NCI-H2196 treated with DMSO at 0.1 percent for 48 hours (cell line): ENCODE results near the gene COL26A1.
"Not testable (repeated sequence)": the region's sequence is repeated elsewhere in the genome, so short reads cannot be mapped to it uniquely, and the experiment has no call there.

Experiments used
- DNase-seq: peaks from one replicate; lab custom pipeline; 2025; ENCODE audit not compliant: unreplicated experiment; lab: John Stamatoyannopoulos, UW

The COL26A1 gene

DNA sequence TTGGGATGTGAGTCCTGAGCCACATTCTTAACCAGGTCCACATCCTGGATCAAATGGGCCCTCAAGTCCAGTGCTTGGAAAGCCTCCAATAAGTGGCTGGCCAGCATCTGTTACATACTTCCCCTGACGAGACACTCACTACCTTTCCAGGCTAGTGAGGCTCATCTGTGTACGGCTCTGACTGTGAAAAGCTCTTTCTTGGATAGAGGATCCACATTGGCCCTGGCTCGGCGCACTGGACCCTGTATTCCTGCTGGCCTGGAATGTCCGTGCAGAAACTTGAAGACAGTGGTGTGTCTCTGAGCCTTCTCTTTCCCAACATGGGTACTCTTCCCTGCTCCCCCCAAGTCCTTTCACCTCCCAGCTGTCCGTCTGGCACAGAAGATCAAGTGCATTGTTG, 230.9 kb downstream of the COL26A1 start:
- no peak for DNase-seq

DNA sequence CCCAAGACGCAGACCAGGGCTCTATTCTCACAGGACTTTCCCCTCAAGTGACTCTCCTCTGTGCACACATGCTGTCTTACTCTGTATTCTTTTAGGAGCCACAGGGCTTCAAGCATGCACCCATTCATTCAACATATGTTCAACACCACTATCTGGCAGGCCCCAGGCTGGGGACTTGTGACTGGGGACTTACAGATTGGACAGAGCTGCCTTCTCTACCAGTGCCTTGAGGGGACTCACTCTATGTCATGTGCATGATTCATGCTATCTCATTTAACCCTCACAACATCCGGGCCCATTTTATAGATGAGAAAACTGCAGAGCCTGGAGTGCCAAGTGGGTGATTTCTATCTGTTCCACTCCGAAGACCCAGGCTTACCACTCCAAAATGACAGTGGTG, 232.1 kb downstream of the COL26A1 start:
- no peak for DNase-seq

DNA sequence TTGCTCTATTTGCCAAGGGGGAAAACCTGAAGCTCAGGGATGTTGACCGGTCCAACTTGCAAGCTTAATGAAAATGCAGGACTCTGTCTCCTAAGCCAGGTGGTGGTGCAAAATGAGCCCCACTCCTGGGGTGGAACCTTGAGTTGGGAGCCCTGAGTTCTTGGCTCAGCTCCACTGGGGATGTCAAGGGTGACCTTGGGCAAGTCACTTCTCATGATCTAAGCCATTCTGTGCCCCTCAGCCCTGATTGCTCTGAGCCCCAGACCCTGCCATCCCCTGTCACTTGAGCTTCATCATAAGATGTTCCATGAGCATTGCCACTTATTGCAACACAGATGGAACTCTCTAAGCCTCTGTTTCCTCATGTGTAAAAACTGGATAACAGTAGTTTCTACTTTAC, 232.6 kb downstream of the COL26A1 start:
- DNase-seq: no peak

DNA sequence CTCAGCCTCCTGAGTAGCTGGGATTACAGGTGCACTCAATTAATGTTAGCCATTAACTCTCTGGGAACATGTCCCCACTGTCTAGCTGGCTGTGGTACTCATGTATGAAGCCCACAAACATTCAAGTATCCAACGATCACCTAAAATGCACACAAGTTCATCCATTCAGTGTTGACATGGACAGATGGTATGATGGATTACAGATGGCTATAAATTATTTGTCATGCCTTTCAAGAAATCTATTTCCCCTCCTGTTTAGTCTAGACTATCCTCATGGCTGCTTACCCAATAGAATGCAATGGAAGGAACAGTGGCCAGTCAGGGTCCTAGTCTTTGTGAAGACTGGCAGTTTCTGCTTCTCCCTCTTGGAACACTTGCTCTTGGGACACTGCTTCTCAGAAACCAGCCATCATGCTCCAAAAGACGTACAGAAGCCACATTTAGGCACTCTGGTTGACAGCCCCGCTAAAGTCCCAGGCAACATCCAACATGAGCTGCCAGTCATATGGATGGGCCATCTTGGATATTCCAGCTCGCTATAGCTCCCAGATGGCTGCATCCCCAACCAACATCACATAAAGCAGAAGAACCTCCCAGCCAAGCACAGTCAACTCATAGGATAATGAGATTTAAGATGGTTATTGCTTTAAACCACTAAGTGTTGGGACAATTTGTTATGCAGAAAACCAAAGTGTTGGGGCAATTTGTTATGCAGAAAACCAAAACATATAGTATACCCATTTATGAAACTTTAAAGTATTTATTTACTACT, 233.3 kb downstream of the COL26A1 start:
- DNase-seq: no peak

DNA sequence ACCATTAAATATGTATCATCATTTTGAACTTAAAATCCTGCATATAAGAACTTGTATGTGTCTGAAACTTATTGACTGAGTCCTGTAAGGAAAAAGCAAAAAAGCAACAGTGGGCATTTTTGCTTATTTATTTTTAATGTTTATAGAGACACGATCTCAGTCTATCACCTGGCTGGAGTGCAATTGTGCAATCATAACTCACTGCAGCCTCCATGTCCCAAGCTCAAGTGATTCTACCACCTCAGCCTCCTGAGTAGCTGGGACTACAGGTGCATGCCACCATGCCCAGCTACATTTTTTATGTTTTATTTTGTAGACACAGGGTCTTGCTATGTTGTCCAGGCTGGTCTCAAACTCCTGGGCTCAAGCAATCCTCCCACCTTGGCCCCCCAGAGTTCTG, 234.2 kb downstream of the COL26A1 start:
- DNase-seq: no peak

DNA sequence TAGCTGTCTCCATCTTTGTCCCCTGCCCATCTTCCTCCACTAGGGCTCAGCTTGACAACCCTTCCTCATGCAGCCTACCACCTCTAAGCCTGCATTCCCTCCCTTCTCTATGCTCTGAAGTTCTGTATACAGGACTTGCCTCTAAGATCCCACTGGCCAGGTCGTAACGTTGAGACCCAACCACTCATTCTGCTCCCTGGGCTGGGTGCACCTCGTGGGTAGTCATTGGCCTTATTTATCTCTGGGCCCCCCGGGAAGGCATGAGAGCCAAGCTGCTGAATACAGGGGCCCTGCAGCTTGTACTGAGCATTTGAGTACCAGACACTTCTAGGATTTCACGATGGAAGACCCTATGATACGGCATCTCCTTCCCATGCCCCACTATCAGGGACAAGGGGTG, 235.3 kb downstream of the COL26A1 start:
- no peak for DNase-seq

DNA sequence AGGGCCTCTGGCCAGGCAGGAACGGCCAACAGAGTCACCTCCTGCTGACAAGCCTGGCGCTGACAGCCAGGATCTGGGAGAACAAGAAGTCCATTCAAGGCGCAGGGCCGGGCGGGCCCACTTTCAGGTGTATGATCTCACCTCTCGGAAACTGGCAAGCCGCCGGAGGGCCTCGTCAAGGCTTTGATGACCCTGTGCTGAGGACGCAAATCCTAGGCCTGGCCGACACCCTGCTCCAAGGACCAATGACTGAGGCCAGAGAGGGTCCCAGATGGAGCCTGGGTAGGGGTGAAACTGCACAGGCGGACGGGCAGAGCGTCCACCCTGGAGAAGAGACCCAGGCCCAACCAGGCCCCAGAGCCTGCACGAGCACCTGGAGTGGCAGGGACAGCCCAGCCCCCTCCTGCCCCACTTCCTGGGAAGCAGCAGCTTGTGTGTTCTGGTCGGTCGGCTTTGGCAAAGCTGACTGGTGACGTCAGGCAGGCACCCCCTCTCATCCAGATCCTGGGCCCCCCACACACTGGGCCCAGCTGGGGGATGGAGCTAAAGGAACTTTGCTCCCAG, 235.8 kb downstream of the COL26A1 start:
- no peak for DNase-seq

DNA sequence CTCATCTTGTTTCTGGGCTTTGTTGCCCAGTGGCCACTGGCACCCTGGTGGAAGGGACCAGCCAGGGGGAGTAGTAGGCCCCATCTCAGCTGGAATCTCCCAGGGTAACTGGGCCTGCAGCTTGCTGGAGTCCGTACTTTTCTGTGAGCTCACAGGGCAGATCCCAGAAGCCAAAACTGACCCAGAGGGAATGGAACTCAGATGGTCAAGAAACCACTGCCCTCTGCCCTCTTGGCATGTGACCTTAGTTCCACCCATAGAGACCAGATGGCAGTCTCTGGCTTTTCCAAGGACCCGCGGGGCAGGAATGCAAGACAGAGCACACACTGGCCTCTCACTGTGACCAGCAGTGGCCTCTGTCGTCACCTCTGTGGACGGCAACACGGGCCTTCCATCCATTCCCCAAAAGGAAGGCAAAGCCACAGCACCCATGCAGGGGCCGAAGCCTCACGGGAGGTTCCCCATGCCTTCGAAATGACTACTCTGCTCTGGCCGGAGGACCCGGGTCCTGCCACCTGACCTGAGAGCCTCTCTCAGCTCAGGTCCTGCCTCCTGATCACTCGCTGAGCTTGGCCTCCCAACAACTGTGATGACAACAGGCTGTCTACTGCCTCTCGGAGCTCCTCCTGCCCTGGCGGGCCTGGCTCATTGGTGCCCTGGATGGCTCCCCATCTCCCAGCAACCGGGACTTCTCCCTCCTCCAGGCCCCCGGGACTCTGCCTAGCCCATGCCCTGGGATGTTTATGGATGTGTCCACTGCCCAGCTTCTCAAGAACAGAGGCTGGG, 236.5 kb downstream of the COL26A1 start:
- DNase-seq: no peak

DNA sequence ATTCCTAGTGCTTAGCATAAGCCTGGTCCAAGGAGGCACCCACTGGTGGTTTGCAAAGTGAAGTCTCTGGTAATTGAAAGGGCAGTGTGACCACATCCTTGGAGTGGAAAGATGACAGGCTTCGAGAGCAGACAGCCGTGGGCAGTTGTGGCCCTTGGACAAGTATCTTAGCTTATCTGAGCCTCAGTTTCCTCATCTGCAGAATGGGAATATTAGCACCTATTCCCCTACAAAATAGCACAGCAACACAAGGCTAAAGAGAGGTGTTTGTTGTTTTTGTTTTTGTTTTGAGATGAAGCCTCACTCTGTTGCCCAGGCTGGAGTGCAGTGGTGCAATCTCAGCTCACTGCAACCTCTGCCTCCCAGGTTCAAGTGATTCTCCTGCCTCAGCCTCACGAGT, 237.1 kb downstream of the COL26A1 start:
- DNase-seq: no peak

DNA sequence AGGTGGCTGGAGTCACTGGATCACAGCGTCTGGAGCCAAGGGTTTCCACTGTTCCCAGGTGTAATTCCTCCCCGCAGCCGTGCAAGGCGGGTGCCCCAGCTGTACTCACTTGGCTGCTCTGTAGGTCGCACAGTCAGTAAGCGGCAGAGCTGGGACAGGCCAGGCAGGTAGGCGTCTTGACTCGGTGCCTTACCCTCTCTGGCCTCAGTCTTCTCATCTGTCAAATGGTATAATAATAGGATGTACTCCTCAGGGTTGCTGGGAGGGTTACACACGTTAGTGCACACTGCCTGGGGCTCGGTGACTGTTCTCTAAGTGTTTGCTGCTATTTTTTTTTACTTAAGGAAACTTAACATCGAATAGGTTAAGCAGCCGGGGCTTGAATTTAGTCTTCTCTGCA, 239.4 kb downstream of the COL26A1 start:
- no peak for DNase-seq

DNA sequence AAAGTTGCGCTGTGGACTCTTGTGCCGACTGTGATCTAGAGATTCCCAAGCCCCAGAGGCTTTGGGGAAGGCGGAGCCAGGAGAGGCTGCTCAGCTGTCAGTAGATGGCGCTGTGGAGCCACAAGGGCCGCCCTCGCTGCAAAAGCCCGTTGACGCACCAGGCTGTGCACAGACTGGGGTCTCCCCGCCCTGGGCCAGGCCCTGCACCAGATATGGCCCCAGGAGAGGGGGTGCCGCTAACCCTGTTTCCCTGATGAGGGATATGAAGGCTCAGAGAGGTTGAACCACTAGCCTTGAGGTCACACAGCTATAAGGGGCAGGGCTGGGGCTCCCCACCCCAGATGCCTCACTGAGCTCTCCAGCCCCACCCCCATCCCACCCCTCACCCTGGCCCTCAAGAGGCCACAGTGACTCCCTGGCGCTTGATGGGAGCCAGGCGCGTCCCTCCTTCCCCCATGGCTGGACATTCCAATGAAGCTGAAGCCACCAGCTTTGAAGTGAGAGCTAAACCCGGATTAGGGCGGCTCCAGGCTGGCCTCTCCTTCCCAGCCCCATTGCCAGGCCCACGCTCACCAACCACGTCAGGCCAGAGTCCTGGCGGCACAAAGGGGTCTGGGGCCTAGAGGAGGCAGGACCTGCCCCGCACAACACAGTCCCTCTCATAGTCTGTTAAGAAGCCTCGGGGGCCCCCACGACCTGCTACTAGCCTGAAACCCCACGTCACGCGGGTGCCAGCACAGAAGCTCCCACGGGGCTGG, 240.0 kb downstream of the COL26A1 start:
- peak; percentile 33 for DNase-seq

DNA sequence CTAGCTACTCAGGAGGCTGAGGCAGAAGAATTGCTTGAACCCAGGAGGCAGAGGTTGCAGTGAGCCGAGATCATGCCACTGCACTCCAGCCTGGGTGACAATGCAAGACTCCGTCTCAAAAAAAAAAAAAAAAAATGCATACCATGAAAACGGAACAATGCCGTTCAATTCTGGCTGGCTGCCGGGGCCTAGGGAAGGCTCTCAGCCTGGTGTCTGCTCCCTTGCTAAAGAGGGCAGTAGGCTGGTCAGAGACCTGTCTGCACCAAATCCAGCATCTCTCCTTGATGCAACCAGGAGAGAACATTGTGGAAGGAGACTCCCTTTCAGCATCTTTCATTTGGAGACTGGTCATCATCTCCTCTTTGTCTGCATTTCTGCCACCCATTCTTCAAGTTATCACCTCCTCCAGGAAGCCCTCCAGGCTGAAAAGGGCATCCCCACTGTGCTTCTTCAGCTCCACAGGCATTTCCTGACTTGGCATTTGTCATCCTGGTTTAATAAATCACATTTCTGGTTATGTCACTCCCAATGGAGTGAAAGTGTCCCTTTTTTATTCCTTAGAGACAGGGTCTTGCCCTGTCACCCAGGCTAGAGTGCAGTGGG, 241.8 kb downstream of the COL26A1 start:
- DNase-seq: no peak

DNA sequence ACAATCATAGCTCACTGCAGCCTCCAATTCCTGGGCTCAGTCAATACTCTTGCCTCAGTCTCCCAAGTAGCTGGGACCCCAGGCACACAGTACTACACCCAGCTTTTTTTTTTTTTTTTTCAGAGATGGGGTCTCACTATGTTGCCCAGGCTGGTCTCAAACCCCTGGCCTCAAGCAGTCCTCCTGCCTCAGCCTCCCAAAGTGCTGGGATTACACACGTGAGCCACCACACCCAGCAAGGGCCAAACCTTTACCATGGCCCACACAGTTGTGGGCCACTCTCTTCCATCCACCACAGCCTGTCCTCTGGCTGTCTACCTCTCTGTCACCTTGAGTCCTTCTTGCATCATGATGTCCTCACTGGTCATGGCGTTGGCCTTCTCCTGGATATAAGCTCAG, 242.3 kb downstream of the COL26A1 start:
- not testable (repeated sequence) for DNase-seq

DNA sequence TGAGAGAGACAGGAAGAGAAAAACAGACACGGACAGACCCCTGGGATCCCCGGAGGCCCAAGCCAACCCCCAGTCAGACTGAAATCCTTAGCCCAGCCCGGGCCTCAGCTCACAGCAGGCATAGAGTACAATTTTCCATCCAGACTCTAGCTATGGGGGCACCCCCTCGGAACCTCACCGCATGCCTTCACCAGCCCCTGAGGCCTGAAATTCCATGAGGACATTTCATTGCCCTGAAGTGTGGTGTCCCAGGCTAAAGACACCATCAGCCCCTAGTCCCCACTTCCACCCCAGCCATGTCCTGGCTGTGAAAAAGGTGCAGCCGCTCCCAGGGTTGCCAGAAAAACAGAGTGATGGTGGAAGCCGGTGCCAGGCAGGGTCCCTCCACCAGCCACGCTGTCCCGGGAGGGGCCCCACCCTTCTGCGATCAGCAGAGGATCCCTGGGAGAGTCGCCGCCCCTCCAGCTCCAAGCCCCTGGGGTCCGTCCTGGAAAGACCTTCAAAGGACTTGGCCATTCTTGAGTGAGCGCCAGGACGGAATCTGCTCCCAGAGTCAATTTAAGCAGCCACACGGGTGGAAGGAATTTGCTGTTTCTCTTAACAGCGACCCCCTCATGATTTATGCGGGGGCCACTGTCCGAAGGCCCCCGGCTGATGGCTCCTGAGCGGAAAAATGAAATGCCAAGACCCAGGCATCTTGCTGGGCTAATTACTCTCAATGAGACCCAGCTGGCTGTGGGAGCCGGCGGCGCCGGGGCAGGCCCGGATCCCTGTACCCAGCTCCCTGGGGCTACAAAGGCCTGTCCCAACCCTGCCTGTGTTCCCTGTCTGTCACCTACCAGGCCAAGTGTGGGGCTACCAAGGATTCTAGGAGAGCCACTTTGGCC, 243.2 kb downstream of the COL26A1 start:
- DNase-seq: no peak

DNA sequence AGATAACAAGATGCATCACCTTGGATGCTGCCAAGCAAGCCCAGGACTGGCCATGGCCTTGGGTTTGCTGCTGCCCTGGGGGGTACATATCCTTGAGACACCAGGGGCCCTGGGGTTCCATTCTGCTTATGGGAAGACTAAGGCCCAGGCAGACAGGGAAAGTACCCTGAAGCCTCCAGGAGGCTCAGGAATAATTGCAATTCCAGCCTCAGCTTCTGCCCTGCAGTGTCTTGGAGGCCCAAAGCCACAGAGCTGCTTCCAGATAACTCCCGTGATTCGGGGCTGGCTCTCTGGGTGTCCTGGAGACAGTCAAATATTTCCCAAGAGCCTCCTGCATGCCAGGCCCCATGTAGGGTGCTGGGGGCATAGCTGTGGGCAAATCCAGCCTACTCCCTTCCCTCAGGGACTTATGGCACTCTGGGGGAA, 243.8 kb downstream of the COL26A1 start:
- no peak for DNase-seq
